Calu3 (cell line): ENCODE data around the gene IFT74. TPM values are rescaled to one million over a fixed set of nuclear protein-coding genes. Genes with fewer than 3 reads are reported as not detected.

Source experiments
- BruUV-seq: library from RNA; stranded (reverse); fragments of 400-500 nt; replicated peaks from 2 replicates; lab custom pipeline; 2021; lab: Mats Ljungman, UMichigan
- CTCF ChIA-PET: fragments of 300-600 bp; sonication (Branson Sonifier 250); formaldehyde crosslinking; loops from one replicate; lab custom pipeline; 2022; ENCODE audit warnings: antibody characterized with exemption; lab: Charles Lee
- DNase-seq: peaks from one replicate; pipeline ENCODE4 v3.0.0; 2022
- H3K27ac Mint-ChIP-seq: one replicate; pipeline ENCODE4 v1.8.0; 2022; ENCODE audit warnings: mixed read lengths; ENCODE audit not compliant: unreplicated experiment
- H3K27me3 Mint-ChIP-seq: one replicate; pipeline ENCODE4 v1.8.0; 2022; ENCODE audit warnings: mixed read lengths; ENCODE audit not compliant: unreplicated experiment
- H3K36me3 Mint-ChIP-seq: one replicate; pipeline ENCODE4 v1.8.0; 2022; ENCODE audit warnings: mild to moderate bottlenecking, moderate library complexity, mixed read lengths; ENCODE audit not compliant: insufficient read depth, unreplicated experiment
- H3K4me1 Mint-ChIP-seq: one replicate; pipeline ENCODE4 v1.8.0; 2022; ENCODE audit warnings: mild to moderate bottlenecking, low read depth, mixed read lengths; ENCODE audit not compliant: unreplicated experiment
- H3K4me3 Mint-ChIP-seq: one replicate; pipeline ENCODE4 v1.8.0; 2022; ENCODE audit warnings: mild to moderate bottlenecking, low read depth, moderate library complexity, mixed read lengths; ENCODE audit not compliant: unreplicated experiment
- H3K9me3 Mint-ChIP-seq: one replicate; pipeline ENCODE4 v1.8.0; 2022; ENCODE audit warnings: low read depth, mixed read lengths; ENCODE audit not compliant: unreplicated experiment
- intact Hi-C: fragments of 100-400 bp; cut with micrococcal nuclease; formaldehyde crosslinking; loops from one replicate; pipeline ENCODE4 v1.10.0; 2022; ENCODE audit not compliant: unreplicated experiment
- total RNA-seq: library from RNA; stranded (reverse); gene quantifications from 2 replicates; pipeline ENCODE4 v1.2.3, GENCODE V29; 2022
- TF ChIP-seq, protein P1 (sequence below): fragments of 200-600 bp; IDR thresholded peaks from one replicate; pipeline ENCODE4 v1.8.0; 2022; ENCODE audit warnings: antibody characterized with exemption; ENCODE audit not compliant: unreplicated experiment

Gene IFT74
- total RNA-seq, 1 experiment from 2014 or later, result 7.3 TPM

DNA sequence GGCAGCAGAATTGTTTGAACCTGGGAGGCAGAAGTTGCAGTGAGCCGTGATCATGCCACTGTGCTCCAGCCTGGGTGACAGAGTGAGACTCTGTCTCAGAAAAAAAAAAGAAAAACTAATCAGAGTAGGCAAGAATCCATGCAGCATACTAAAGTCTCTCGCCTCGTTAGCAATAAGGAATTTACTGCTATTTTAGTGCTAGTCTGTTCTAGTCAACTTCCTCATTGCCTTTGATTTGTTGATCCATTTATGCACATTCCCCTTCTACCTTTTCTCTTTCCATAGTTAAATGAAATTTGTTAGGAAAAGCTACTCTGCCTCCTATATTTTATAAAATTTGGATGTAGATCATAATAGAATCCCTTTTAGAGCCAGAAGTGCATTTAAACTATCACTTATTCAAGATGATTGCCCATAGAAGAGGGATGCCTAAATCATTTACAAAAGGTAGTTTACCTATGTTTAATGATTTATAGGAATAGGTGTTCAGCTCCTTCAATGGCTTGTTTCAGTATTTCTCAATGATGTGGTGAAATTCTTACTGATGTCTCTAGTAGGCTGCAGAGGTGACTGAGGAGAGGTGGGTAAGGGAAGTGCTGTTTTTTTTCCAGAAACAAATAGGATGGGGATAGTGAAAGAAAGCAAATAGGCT, 47.3 kb downstream of the IFT74 start:
- intact Hi-C loops, result no loop called here
- TF ChIP-seq, protein P1, sequence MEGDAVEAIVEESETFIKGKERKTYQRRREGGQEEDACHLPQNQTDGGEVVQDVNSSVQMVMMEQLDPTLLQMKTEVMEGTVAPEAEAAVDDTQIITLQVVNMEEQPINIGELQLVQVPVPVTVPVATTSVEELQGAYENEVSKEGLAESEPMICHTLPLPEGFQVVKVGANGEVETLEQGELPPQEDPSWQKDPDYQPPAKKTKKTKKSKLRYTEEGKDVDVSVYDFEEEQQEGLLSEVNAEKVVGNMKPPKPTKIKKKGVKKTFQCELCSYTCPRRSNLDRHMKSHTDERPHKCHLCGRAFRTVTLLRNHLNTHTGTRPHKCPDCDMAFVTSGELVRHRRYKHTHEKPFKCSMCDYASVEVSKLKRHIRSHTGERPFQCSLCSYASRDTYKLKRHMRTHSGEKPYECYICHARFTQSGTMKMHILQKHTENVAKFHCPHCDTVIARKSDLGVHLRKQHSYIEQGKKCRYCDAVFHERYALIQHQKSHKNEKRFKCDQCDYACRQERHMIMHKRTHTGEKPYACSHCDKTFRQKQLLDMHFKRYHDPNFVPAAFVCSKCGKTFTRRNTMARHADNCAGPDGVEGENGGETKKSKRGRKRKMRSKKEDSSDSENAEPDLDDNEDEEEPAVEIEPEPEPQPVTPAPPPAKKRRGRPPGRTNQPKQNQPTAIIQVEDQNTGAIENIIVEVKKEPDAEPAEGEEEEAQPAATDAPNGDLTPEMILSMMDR, result no peak
- H3K9me3 Mint-ChIP-seq, result no peaks in the 10 kb centered on the region
- DNase-seq, result no peak
- no peak overlapping the region for H3K27ac Mint-ChIP-seq
- H3K4me1 Mint-ChIP-seq, result peaks cover 17% of the 10 kb centered on the region
- peak overlapping the region; percentile 4 for H3K4me3 Mint-ChIP-seq
- no TSS peak for BruUV-seq
- CTCF ChIA-PET, result interaction anchor here (1.0 kb wide), 1 partner anchor 47 kb away, joined by 4 read pairs; the partner anchor contains the start of gene IFT74
- no peaks in the 10 kb centered on the region for H3K27me3 Mint-ChIP-seq
- H3K36me3 Mint-ChIP-seq, result no peaks in the 10 kb centered on the region

DNA sequence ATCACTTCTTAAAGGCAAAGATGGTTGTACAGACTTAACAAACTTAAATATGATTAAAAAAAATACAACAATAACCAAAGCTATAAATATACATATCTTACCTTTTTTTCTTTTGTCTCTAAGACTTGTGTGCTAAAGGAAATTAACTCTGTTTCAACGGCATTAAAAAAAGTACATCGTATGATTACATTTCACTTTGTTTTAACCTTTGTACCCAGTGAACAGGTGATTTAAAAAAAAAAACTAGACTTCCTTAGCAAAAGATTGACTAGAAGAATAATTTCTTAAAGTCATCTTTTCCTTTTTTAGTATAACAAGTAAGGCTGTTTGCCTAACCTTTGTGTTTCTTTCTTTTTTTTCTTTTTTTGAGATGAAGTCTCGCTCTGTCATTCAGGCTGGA, 49.3 kb downstream of the IFT74 start, which contains the start of gene LRRC19:
TSS of gene LRRC19 (minus strand) at position 182 of the 400 bp plus-strand sequence. CDS start 5,978 bp downstream, outside the sequence.
- Mint-ChIP-seq H3K4me3 (no peak within 1 kb of the TSS), H3K9me3 (no peaks in the 10 kb centered on the region), H3K4me1 (peaks cover 17% of the 10 kb centered on the region), H3K36me3 (peaks cover 1% of the 10 kb centered on the region), H3K27me3 (no peaks in the 10 kb centered on the region), H3K27ac (no peak within 1 kb of the TSS)
- no TSS peak for BruUV-seq
- CTCF ChIA-PET, result no interaction called here
- intact Hi-C loops, result no loop called here
- DNase-seq, result no peak
- TF ChIP-seq, protein P1, result no peak

DNA sequence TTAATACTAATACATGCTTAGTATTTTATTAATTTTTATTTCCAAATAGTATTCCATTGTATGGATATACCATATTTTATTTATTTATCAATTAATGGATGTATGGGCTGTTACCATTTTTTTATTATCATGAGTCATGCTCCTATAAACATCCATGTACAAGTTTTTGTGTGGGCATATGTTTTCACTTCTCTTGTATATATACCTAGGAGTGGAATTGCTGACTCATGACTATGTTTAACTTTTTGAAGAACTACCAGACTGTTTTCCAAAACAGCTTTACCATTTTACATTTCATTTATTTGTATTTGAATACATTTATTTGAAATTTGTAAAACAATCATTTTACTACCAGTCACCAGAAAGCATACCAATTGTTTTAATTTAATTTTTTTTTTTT, 63.4 kb downstream of the IFT74 start:
- BruUV-seq, result no TSS peak
- no peak for DNase-seq
- H3K27ac Mint-ChIP-seq, result no peak overlapping the region
- intact Hi-C loops, result no loop called here
- CTCF ChIA-PET, result no interaction called here
- no peak overlapping the region for H3K4me3 Mint-ChIP-seq
- no peaks in the 10 kb centered on the region for H3K4me1 Mint-ChIP-seq
- no peaks in the 10 kb centered on the region for H3K27me3 Mint-ChIP-seq
- TF ChIP-seq, protein P1, result no peak
- no peaks in the 10 kb centered on the region for H3K9me3 Mint-ChIP-seq
- H3K36me3 Mint-ChIP-seq, result peaks cover 4% of the 10 kb centered on the region

DNA sequence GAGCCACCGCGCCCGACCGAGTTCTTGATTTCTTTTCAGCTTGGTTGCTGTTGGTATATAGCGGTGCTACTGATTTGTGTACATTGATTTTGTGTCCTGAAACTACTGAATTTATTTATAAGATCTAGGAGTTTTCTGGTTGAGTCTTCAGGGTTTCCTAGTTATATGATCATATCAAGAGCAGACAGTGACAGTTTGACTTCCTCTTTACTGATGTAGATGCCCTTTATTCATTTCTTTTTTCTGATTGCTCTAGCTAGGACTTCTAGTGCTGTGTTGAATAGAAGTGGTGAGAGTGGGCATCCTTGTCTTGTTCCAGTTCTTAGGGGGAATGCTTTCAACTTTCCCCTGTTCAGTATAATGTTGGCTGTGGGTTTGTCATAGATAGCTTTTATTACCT, 66.7 kb downstream of the IFT74 start:
- H3K36me3 Mint-ChIP-seq, result peaks cover 6% of the 10 kb centered on the region

More for the DNA sequence above, 66.7 kb downstream of the IFT74 start:
- BruUV-seq, result no TSS peak
- intact Hi-C loops, result no loop called here
- Mint-ChIP-seq H3K4me3 (no peak overlapping the region), H3K4me1 (no peaks in the 10 kb centered on the region), H3K27me3 (no peaks in the 10 kb centered on the region), H3K27ac (no peak overlapping the region), H3K9me3 (no peaks in the 10 kb centered on the region)
- no peak for DNase-seq
- CTCF ChIA-PET, result interaction anchor here (0.6 kb wide), 1 partner anchor 390 kb away, joined by 5 read pairs; no protein-coding TSS in a partner anchor
- TF ChIP-seq, protein P1, result no peak
